ENCODE results near the gene KIDINS220.

- TF ChIP-seq RAD21 (IDR thresholded peaks at IDR 0.05): no peak
- TF ChIP-seq REST (IDR thresholded peaks at IDR 0.05): no peak
- no peak for TF ChIP-seq CTCF (IDR thresholded peaks at IDR 0.05; ENCODE audit: low read depth, low read length, missing input control)
- no peak for TF ChIP-seq SP1 (IDR thresholded peaks at IDR 0.05)
- no peak for TF ChIP-seq FOXA1 (IDR thresholded peaks at IDR 0.05)
- no peak for TF ChIP-seq EGR1 (IDR thresholded peaks at IDR 0.05; ENCODE audit: low read depth in 2 of 2)
Measured at GRCh38 chr2:8819194-8819593, 18.2 kb downstream of the KIDINS220 start.
